NT2/D1 (cell line): ENCODE results near the gene VAPB.

Source experiments
- DNase-seq: peaks from one replicate; pipeline ENCODE4 v3.0.0-alpha.2; 2011; ENCODE audit warnings: low read depth, low spot score
- H3K27me3 ChIP-seq: 2 replicates; pipeline ENCODE4 v1.6.0; 2011; ENCODE audit warnings: mild to moderate bottlenecking; ENCODE audit not compliant: insufficient read length, insufficient read depth
- H3K36me3 ChIP-seq: 2 replicates; pipeline ENCODE4 v1.6.1; 2011; ENCODE audit warnings: mild to moderate bottlenecking, low read length, mixed read lengths; ENCODE audit not compliant: insufficient read depth, insufficient read length
- H3K4me1 ChIP-seq: 2 replicates; pipeline ENCODE4 v1.5.1; 2011; ENCODE audit not compliant: insufficient read depth, insufficient read length
- H3K4me3 ChIP-seq: 2 replicates; pipeline ENCODE4 v1.5.1; 2011; ENCODE audit warnings: low read depth; ENCODE audit not compliant: insufficient read length
- H3K9ac ChIP-seq: 2 replicates; pipeline ENCODE4 v1.6.0; 2011; ENCODE audit warnings: low read depth; ENCODE audit not compliant: insufficient read length
- H3K9me3 ChIP-seq: 2 replicates; pipeline ENCODE4 v1.5.1; 2011; ENCODE audit warnings: mild to moderate bottlenecking, low read length; ENCODE audit not compliant: insufficient read depth
- SUZ12 ChIP-seq: IDR thresholded peaks from 2 replicates; pipeline ENCODE4 v1.6.1; 2011; ENCODE audit not compliant: insufficient read length, insufficient read depth; ENCODE audit errors: extremely low read depth
- YY1 ChIP-seq: IDR thresholded peaks from 2 replicates; pipeline ENCODE4 v1.6.1; 2011; ENCODE audit not compliant: insufficient read length, insufficient read depth
- ZNF274 ChIP-seq: IDR thresholded peaks from 2 replicates; pipeline ENCODE4 v1.6.1; 2011; ENCODE audit warnings: mild to moderate bottlenecking, low read depth, low read length

Gene VAPB

DNA sequence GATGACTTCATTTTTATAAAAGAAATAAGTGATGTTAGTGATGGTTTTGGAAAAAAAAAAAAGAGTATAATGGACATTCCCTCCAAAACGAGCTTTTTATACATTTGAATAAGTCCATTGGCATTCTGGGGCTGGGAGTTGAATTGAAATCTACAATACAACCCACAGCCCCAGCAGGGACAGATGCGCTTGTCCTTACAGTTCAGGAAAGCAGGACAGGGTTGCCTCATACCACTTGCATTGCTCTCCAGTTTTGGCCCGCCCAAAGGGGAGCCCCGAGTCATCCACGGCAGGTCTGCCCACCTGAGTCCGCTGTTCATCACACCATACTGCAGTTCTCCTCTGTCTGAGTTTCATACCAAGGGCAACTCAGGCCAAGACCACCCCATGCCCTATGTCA lies 46.2 kb downstream of the VAPB start:
- Histone ChIP-seq H3K9ac (no peak overlapping the region), H3K27me3 (no peaks in the 10 kb centered on the region), H3K4me1 (peaks cover 5% of the 10 kb centered on the region), H3K4me3 (no peak overlapping the region), H3K9me3 (no peaks in the 10 kb centered on the region), H3K36me3 (peaks cover 26% of the 10 kb centered on the region)
- TF ChIP-seq YY1 (no peak), SUZ12 (no peak), ZNF274 (no peak)
- no peak for DNase-seq

DNA sequence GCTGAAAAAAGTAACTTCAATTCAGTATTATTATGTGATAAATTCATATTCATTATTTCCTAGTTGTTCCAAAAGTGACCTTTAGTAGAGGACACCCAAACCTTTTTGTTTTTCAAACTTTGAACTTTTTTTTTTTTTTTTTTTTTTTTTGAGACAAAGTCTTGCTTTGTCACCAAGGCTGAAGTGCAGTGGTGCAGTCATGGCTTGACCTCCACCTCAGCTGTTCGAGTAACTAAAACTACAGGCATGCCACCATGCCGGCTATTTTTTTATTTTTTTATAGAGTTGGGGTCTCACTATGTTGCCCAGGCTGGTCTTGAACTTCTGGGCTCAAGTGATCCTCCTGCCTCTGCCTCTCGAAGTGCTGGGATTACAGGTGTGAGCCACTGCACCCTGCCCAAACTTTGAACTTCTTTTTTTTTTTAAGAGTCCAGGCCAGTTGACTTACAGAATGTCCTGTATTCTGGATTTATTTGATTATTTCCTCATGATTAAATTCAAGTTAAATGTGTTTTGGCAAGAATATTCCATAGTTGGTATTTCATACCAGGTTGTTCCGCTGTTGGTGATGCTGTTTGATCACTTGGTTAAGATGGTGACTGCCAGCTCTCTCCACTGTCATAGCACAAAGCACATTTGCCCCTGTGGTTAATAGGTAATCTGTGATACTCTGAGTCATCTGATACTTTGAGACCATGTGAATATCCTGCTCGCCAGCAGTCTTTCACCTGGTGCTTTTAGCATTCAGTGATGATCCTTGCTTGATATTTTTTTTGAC lies 48.0 kb downstream of the VAPB start:
- no peak for DNase-seq
- TF ChIP-seq SUZ12 (no peak), ZNF274 (no peak), YY1 (no peak)
- Histone ChIP-seq H3K4me1 (peaks cover 5% of the 10 kb centered on the region), H3K4me3 (no peak overlapping the region), H3K9ac (no peak overlapping the region), H3K9me3 (no peaks in the 10 kb centered on the region), H3K36me3 (peaks cover 39% of the 10 kb centered on the region), H3K27me3 (no peaks in the 10 kb centered on the region)

DNA sequence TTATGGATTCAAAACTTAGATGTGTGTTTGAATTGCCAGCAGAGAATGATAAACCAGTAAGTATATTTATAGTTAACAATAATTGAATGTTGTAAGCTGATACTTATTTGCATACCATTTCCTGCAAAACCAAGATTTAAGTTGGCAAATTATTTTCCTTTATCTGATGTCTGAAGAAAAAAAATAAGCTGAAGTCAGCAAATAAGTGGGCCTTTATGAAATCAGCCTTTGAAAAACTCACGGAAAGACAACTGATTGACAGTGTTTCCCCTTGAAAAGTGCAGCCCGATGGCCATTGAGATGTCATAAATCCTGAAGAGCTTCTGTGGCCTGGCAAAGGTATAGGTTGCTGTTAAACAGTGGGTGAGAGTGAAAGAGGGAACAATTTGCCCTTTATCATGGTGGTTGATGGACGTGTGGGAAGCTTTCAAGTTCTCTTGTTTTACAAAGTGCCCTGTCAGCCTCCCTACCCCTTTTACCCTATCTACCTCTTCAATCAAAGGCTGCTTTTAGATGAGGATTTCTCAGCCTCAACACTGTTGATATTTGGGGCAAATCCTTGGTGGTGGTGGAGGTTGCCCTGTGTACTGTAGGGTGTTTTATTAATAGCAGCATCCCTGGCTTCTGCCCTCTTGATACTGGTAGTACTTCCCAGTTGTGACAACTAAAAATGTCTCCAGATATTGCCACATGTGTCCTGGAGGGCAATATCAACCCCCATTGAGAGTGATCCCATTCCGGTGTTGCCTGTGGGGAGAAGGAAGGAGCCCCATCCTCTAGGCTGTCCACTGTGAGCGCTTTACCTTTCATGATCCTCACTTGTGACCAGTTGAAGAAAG lies 50.2 kb downstream of the VAPB start:
- DNase-seq = no peak
- Histone ChIP-seq H3K9ac (no peak overlapping the region), H3K9me3 (no peaks in the 10 kb centered on the region), H3K4me3 (no peak overlapping the region), H3K27me3 (no peaks in the 10 kb centered on the region), H3K4me1 (peaks cover 5% of the 10 kb centered on the region), H3K36me3 (peaks cover 54% of the 10 kb centered on the region)
- TF ChIP-seq SUZ12 = no peak

DNA sequence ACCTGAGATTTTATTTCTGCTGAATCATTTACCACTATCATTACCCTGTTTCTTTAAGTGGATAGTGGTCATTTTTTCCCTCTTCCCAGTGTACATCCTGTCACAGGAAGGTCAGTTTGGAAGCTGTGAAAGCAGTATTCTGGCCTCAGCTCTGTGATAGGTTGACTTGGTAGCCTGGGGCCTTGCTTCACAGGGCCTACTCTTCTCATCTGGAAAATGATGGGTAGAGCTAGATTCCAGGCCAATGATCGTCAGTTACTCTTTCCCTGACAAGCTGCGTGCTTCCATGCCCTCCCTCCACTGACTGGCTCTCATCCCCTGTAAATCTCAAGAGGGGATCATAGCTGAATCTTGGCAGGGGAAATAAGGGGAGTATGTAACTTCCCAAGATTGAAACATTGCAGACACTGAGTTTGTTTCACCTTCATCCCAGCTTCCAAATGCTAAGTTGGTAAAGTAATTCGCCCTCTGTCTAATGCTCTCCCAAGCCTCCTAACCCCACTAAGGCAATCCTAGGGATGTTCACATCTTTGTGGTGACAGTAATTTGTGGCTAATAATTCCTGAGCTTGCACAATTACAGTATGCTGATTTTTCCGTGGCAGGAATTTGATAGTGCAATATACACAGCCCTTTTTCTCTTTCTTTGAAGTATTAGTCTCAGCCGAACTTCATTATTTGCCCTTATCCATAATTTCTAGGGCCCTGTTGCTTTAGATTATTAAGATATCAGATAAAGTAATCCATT lies 51.2 kb downstream of the VAPB start:
- no peak overlapping the region for H3K4me3 ChIP-seq
- DNase-seq = no peak
- H3K36me3 ChIP-seq = peaks cover 63% of the 10 kb centered on the region
- no peaks in the 10 kb centered on the region for H3K9me3 ChIP-seq
- H3K9ac ChIP-seq = no peak overlapping the region
- TF ChIP-seq SUZ12 (no peak), YY1 (no peak), ZNF274 (no peak)
- peaks cover 5% of the 10 kb centered on the region for H3K4me1 ChIP-seq
- no peaks in the 10 kb centered on the region for H3K27me3 ChIP-seq

DNA sequence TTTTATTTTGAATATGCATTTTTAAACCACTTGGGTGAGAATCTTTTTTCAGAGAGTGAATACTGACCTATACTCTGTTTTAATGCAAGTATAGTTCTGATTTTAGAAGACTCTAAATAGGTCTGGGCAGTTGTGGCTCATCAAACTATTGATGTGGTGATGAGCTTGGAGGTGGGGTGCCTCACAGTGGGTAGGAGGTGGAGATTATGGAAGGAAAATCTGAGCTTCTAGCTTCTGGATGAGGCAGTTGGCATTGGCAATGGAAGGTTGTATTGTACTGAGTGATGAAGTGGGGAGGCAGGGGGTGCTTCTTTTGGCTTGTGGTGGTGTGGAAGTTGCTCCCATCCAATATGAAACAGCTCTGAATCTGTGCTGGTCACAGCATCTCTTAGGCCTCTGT lies 52.7 kb downstream of the VAPB start:
- Histone ChIP-seq H3K27me3 (no peaks in the 10 kb centered on the region), H3K9me3 (no peaks in the 10 kb centered on the region), H3K4me3 (no peak overlapping the region), H3K36me3 (peaks cover 72% of the 10 kb centered on the region), H3K4me1 (peaks cover 5% of the 10 kb centered on the region), H3K9ac (no peak overlapping the region)
- DNase-seq = no peak
- no peak for TF ChIP-seq YY1
- no peak for TF ChIP-seq SUZ12
- TF ChIP-seq ZNF274 = no peak

DNA sequence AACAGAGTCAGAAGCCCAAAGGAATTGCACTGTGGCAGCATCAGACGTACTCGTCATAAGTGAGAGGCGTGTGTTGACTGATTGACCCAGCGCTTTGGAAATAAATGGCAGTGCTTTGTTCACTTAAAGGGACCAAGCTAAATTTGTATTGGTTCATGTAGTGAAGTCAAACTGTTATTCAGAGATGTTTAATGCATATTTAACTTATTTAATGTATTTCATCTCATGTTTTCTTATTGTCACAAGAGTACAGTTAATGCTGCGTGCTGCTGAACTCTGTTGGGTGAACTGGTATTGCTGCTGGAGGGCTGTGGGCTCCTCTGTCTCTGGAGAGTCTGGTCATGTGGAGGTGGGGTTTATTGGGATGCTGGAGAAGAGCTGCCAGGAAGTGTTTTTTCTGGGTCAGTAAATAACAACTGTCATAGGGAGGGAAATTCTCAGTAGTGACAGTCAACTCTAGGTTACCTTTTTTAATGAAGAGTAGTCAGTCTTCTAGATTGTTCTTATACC lies 55.8 kb downstream of the VAPB start:
- Histone ChIP-seq H3K36me3 (peaks cover 74% of the 10 kb centered on the region), H3K4me3 (no peak overlapping the region), H3K9me3 (no peaks in the 10 kb centered on the region), H3K9ac (no peak overlapping the region), H3K27me3 (no peaks in the 10 kb centered on the region), H3K4me1 (peaks cover under 1% of the 10 kb centered on the region)
- DNase-seq = no peak
- TF ChIP-seq YY1 (no peak), SUZ12 (no peak), ZNF274 (no peak)

DNA sequence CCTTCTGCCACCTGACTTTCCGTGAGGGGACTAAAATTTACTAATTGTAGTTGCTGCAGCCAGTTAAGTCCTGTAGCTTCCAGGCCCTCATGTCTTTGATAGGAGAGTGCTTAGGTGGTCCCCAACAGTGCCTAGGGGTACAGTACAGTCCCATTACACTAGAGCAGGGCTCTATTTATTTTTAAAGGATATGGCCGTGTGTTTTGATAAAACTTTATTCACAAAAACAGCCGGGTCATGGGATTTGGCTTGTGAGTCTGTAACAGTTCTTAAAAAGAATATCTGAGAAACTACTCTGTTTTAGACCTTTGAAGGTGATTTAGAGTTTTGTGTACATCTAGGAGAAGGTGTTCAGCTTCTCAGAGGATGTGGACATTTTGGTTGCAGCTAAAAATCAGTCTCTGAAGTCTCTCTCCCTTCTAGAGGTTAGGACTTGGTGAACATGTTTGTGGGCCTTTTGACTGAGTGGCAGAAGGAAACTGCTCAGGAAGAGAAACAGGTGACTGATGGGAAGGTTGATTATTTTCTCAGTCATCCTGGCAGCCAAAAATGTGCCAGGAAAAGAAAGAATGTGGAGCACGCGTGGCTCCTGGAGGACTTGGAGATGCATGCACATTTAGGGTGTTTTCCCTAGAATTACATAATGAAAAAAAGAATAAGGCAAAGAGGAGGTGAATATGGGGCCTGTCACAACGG lies 57.4 kb downstream of the VAPB start:
- Histone ChIP-seq H3K27me3 (no peaks in the 10 kb centered on the region), H3K4me3 (no peak overlapping the region), H3K36me3 (peaks cover 69% of the 10 kb centered on the region), H3K9me3 (no peaks in the 10 kb centered on the region), H3K4me1 (no peaks in the 10 kb centered on the region), H3K9ac (no peak overlapping the region)
- DNase-seq = no peak
- TF ChIP-seq ZNF274 = no peak
- no peak for TF ChIP-seq YY1
- no peak for TF ChIP-seq SUZ12
